Heart right ventricle (tissue), 16 donors: Measurements from ENCODE around the gene TPD52L2. TPM values are rescaled to one million over a fixed set of nuclear protein-coding genes. Genes with fewer than 3 reads are reported as not detected.

Source experiments
- ATAC-seq, 8 donors: fragments of 200-7000 bp; cut with Tn5 transposase; one replicate each; pipeline ENCODE4 v1.9.1; 2020; ENCODE audit warnings: mild to moderate bottlenecking in 8 of 8, moderate library complexity in 8 of 8, moderate number of reproducible peaks in 1 of 8
- DNase-seq, 2 donors: peaks; one replicate each; pipeline ENCODE4 v3.0.0-alpha.2; 2020
- H3K27ac ChIP-seq, 10 donors: fragments of 200-600 bp; sonication (generic) in 2 of 10; one replicate each; pipeline versions ENCODE4 v1.5.0 to v1.8.0; 2020 to 2022; ENCODE audit warnings: mild to moderate bottlenecking in 3 of 10
- H3K27me3 ChIP-seq, 7 donors: fragments of 200-600 bp; one replicate each; pipeline ENCODE4 v1.8.0; 2021 to 2022; ENCODE audit warnings: mild to moderate bottlenecking in 2 of 7
- H3K36me3 ChIP-seq, 9 donors: fragments of 200-600 bp; sonication (generic) in 1 of 9; one replicate each; pipeline versions ENCODE4 v1.5.0 to v1.8.0; 2020 to 2022; ENCODE audit warnings: mild to moderate bottlenecking in 2 of 9
- H3K4me1 ChIP-seq, 9 donors: fragments of 200-600 bp; sonication (generic) in 1 of 9; one replicate each; pipeline versions ENCODE4 v1.5.0 to v1.8.0; 2020 to 2022; ENCODE audit warnings: mild to moderate bottlenecking in 4 of 9
- H3K4me3 ChIP-seq, 10 donors: fragments of 200-600 bp; sonication (generic) in 2 of 10; one replicate each; pipeline versions ENCODE4 v1.5.0 to v1.8.0; 2020 to 2022; ENCODE audit warnings: mild to moderate bottlenecking in 7 of 10, moderate library complexity in 2 of 10
- H3K9me3 ChIP-seq, 11 donors: fragments of 200-600 bp in 10 of 11; sonication (generic) in 2 of 11; one replicate each; pipeline versions ENCODE4 v1.5.0 to v1.8.0; 2013 to 2022; ENCODE audit warnings: mild to moderate bottlenecking in 2 of 11, control low read depth in 1 of 11, moderate library complexity in 1 of 11
- WGBS, 2 donors: extraction: QIAGEN DNeasy Blood & Tissue Kit; methylation state at CpG; one replicate each; pipeline ENCODE4 v1.1.7; 2013; ENCODE audit warnings: inconsistent platforms in 1 of 2; 5-methylcytosine and 5-hydroxymethylcytosine counted together
- intact Hi-C, 10 donors: fragments of 100-400 bp; cut with DNase I; formaldehyde crosslinking; loops; one replicate each; pipeline versions ENCODE4 v1.11.1 to v1.14.2; 2022
- polyA plus RNA-seq, 2 donors: library from polyadenylated mRNA; stranded (reverse); fragments of 200-250 nt; gene quantifications; one replicate each; pipeline ENCODE4 v1.2.3, GENCODE V29; 2013
- total RNA-seq, 10 donors: library from RNA; stranded (reverse); fragmentation: NEBNext Ultra II Directional in 3 of 10; extraction: Animal tissue kit (Norgen Biotek cat#: 25700) in 3 of 10; gene quantifications; one replicate each; pipeline versions ENCODE4 v1.2.1 to v1.2.4, GENCODE V29; 2021 to 2023
- TF ChIP-seq, protein P1 (sequence below), 9 donors: fragments of 200-600 bp; sonication (generic) in 2 of 9; IDR thresholded peaks; one replicate each; pipeline versions ENCODE4 v1.5.0 to v1.8.0; 2021 to 2022; ENCODE audit warnings: antibody characterized with exemption in 9 of 9, mild to moderate bottlenecking in 5 of 9, moderate library complexity in 1 of 9
- donor health status: Arrhythmogenic right ventricular cardiomyopathy.
- donor health status: ischemic (EF 13 %, LVEDD 7.1; RV severe dilation, severe dysfunction).
- donor health status: healthy with polysubstance abuse.
- donor health status: DM: no; HTN: yes; CAD: no.
- donor health status: DM: no; HTN: no; CAD: no.
- donor health status: ischemic (EF 25% LVEDD 6.9; RV normal size, moderate dysfunction).
- donor health status: ischemic (EF 25% LVEDD 5.7; RV mildly dilated, moderate dysfunction).
- donor health status: healthy.
- donor health status: DM: yes; HTN: yes; CAD: no.
- donor health status: Ischemic cardiomyopathy.
- donor health status: ischemic (EF 35%, LVEDD 5.7; RV mildly dilated, moderate dysfunction).
- donor health status: nonischemic (EF 11% LVEDD 7.7; RV severe dilation, severe dysfunction).
- donor health status: DM: yes; HTN: yes; CAD: no.
- donor health status: PGD.
- donor health status: ischemic (EF 29% LVEDD 5.4; RV normal size, mild dysfunction).
- donor health status: nonischemic (EF 23%, LVEDD 6.1; RV moderate dilation, normal function).

The TPD52L2 gene
- total and polyA plus RNA-seq, 12 donors: 50.6 to 119 (median 72.8) TPM

DNA sequence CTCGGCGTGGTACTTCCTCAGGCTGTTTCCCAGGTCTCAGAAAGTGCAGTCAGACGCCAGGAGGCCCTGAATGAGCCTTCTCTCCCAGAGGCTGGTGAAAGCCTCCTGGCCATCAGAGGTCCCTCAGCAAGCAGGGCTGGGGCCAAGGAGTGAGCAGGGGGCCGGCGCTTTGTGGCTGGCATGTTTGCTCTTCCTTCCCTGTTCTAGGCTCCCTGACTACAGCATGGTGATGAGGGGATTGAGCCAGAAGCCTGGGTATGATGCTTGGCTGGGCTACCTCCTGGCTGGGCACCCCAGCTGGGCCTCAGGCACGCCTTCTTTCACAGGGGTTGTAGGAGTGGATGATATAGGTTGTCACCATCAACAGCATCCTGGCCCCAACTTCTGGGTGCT is 18.1 kb downstream of the TPD52L2 start:
- no peaks in the 10 kb centered on the region for H3K9me3 ChIP-seq
- TF ChIP-seq, protein P1, sequence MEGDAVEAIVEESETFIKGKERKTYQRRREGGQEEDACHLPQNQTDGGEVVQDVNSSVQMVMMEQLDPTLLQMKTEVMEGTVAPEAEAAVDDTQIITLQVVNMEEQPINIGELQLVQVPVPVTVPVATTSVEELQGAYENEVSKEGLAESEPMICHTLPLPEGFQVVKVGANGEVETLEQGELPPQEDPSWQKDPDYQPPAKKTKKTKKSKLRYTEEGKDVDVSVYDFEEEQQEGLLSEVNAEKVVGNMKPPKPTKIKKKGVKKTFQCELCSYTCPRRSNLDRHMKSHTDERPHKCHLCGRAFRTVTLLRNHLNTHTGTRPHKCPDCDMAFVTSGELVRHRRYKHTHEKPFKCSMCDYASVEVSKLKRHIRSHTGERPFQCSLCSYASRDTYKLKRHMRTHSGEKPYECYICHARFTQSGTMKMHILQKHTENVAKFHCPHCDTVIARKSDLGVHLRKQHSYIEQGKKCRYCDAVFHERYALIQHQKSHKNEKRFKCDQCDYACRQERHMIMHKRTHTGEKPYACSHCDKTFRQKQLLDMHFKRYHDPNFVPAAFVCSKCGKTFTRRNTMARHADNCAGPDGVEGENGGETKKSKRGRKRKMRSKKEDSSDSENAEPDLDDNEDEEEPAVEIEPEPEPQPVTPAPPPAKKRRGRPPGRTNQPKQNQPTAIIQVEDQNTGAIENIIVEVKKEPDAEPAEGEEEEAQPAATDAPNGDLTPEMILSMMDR (IDR thresholded peaks at IDR 0.05): no peak
- no peaks in the 10 kb centered on the region for H3K27me3 ChIP-seq
- H3K27ac ChIP-seq: no peak overlapping the region
- DNase-seq: no peak
- intact Hi-C loops: loop anchor here in 1 of 10 donors (10.0 kb wide), 1 partner anchor 338 kb away; the partner anchor contains the start of gene SRMS
- H3K4me3 ChIP-seq: no peak overlapping the region
- H3K36me3 ChIP-seq: peaks cover 0 to 91% (median 23%) of the 10 kb centered on the region in 9 donors
- ATAC-seq: no peak
- WGBS, 2 donors: 94 to 96% methylated on average over 6 of the region's 6 CpGs
- H3K4me1 ChIP-seq: peaks cover 0 to 17% (median 6%) of the 10 kb centered on the region in 9 donors

DNA sequence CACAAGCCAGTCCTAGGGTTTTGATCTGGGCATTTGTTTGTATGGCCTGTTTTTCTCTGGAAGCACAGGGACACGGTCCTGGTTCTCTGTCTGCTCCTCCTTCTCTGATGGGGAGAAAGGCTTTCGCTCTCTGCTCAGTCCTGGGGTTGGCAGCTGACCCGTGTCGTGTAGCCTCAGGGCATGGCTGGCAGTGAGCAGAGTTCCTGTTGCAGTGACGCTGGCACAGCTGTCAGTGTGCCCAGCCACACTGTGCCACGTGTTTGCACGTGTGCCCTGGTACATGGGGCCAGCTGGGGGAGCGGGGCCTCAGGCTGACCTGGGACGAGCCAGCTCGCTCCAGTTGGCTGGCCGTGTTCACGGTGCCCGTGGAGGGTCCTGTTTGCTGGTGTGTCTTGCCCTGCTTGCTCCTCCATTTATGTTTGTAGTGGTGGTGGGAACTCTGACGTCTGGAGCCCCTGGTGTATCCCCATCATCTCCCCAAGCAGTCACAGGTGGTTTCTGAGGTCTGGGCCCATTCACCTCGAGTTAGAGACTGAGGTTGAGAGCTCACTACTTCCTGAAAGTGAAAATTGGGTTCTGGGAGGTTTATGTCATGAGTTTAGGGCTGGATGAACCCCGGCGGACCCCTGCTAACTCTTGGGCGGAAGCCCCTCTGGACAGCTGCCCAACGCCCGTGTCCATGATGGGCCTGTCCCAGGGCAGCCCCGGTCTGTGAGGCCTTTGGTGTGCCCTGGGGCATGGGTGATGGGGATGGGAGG is 19.6 kb downstream of the TPD52L2 start:
- Histone ChIP-seq H3K9me3 (no peaks in the 10 kb centered on the region), H3K27ac (peak overlapping the region in 8 of 10 donors; percentile 15 to 58 (median 52)), H3K27me3 (no peaks in the 10 kb centered on the region), H3K4me3 (no peak overlapping the region), H3K36me3 (peaks cover 0 to 93% (median 30%) of the 10 kb centered on the region in 9 donors), H3K4me1 (peaks cover 0 to 18% (median 7%) of the 10 kb centered on the region in 9 donors)
- TF ChIP-seq, protein P1 (IDR thresholded peaks at IDR 0.05): no peak
- 74 to 83% methylated on average over 21 of the region's 21 CpGs for WGBS, 2 donors
- DNase-seq (peak; percentile 53 to 69), ATAC-seq (peak; percentile 82 to 96 (median 88))
- intact Hi-C loops: loop anchor here in 1 of 10 donors (10.0 kb wide), 1 partner anchor 340 kb away; the partner anchor contains the start of gene SRMS

DNA sequence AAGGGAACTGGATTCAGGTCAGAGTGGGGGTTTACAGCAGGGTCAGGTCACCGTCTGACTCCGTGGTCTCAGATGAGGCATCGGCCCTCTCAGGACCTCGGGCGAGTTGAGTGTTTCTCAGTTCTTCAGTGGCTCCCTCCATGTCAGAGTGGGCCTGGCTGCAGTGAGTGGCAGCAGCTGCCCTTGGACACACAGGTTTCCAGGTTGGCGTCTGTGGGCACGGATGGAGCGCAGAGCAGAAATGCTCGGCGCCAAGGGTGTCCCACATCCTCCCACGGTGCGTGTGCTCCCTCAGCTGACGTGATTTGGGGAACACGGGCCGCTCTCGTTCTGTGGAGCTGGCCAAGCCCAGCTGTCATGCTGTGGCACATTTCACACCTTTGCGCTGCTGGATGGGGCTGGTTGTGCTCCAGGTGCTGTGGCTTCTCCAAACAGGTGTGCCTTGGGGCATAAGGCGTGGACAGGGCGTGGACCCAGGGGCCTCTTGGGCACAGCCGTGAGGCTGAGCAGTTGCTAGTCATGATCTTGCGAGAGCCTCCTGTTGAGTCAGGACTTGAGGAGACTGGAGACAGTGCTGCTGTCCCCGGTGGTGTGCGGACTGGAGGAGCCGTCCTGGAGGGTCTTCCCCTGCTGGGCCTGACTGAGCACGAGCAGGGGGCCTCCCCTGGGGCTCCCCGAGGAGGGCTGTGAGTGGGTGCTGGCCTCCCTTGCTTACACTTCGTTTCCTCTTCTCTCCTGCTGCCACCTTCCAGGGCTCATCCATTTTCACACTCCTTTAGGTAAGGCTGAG is 20.4 kb downstream of the TPD52L2 start:
- peaks cover 0 to 21% (median 12%) of the 10 kb centered on the region in 9 donors for H3K4me1 ChIP-seq
- TF ChIP-seq, protein P1 (IDR thresholded peaks at IDR 0.05): no peak
- H3K27me3 ChIP-seq: no peaks in the 10 kb centered on the region
- H3K27ac ChIP-seq: peak overlapping the region in 7 of 10 donors; percentile 2 to 58 (median 52)
- H3K36me3 ChIP-seq: peaks cover 0 to 98% (median 35%) of the 10 kb centered on the region in 9 donors
- DNase-seq (no peak), ATAC-seq (peak in 4 of 8 donors; percentile 1 to 4 (median 2))
- no peaks in the 10 kb centered on the region for H3K9me3 ChIP-seq
- 88 to 91% methylated on average over 26 to 27 of the region's 27 CpGs for WGBS, 2 donors
- no peak overlapping the region for H3K4me3 ChIP-seq
- intact Hi-C loops: loop anchor here in 1 of 10 donors (10.0 kb wide), 1 partner anchor 341 kb away; the partner anchor contains the start of gene SRMS

DNA sequence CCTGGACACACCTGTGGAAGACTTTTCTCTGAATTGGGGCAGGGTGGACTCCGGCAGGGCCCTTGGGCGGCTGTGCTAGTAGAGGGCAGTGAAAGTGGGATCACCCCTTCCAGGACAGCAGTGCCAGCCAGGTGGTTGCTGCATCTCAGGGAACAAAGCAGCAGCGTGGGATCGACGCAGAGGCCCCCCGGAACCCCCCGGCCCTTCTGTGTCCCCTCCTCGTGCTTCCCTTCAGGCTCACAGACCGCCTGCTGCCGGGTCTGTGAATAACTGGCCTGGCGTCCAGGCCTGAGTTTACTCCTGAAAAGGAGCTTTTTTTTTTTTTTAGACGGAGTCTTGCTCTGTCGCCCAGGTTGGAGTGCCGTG is 21.0 kb downstream of the TPD52L2 start:
- TF ChIP-seq, protein P1 (IDR thresholded peaks at IDR 0.05): no peak
- Histone ChIP-seq H3K4me1 (peaks cover 0 to 21% (median 12%) of the 10 kb centered on the region in 9 donors), H3K27ac (no peak overlapping the region), H3K4me3 (no peak overlapping the region), H3K36me3 (peaks cover 0 to 98% (median 35%) of the 10 kb centered on the region in 9 donors), H3K9me3 (no peaks in the 10 kb centered on the region), H3K27me3 (no peaks in the 10 kb centered on the region)
- DNase-seq: no peak
- 95 to 96% methylated on average over 12 to 14 of the region's 14 CpGs for WGBS, 2 donors
- ATAC-seq: no peak
- intact Hi-C loops: loop anchor here in 1 of 10 donors (10.0 kb wide), 1 partner anchor 341 kb away; the partner anchor contains the start of gene SRMS
